HEK293T (cell line): ENCODE results near the gene FAM240A.
"Not testable (repeated sequence)": the region's sequence is repeated elsewhere in the genome, so short reads cannot be mapped to it uniquely, and the experiment has no call there.

ENCODE experiments used
- CTCF ChIA-PET: fragments of 350-600 bp; formaldehyde crosslinking; extraction: SDS; loops from one replicate; lab custom pipeline; 2021; ENCODE audit warnings: antibody characterized with exemption, inconsistent platforms; lab: Yijun Ruan, JAX
- POLR2A ChIA-PET: fragments of 350-600 bp; formaldehyde crosslinking; extraction: SDS; loops from one replicate; lab custom pipeline; 2020; ENCODE audit warnings: antibody characterized with exemption, inconsistent platforms; lab: Yijun Ruan, JAX
- DNase-seq: peaks from one replicate; pipeline ENCODE4 v3.0.0; 2012; ENCODE audit warnings: mixed read lengths; ENCODE audit errors: extremely low spot score
- ARNT ChIP-seq: fragments of 450-650 bp; IDR thresholded peaks from 2 replicates; pipeline ENCODE4 v1.6.1; 2017; ENCODE audit warnings: mild to moderate bottlenecking
- BHLHE40 ChIP-seq: fragments of 450-650 bp; IDR thresholded peaks from 2 replicates; pipeline ENCODE4 v1.6.1; 2016; ENCODE audit warnings: mild to moderate bottlenecking, moderate library complexity, borderline replicate concordance
- CTBP1 ChIP-seq: fragments of 450-650 bp; IDR thresholded peaks from 2 replicates; pipeline ENCODE4 v1.6.1; 2016; ENCODE audit warnings: borderline replicate concordance
- ELF4 ChIP-seq: fragments of 450-650 bp; IDR thresholded peaks from 2 replicates; pipeline ENCODE4 v1.6.1; 2017; ENCODE audit warnings: antibody characterized with exemption
- FOXA1 ChIP-seq: fragments of 450-650 bp; IDR thresholded peaks from 2 replicates; pipeline ENCODE4 v1.6.1; 2016; ENCODE audit warnings: mild to moderate bottlenecking
- FOXK2 ChIP-seq: fragments of 450-650 bp; IDR thresholded peaks from 2 replicates; pipeline ENCODE4 v1.6.1; 2016; ENCODE audit warnings: mild to moderate bottlenecking
- FOXM1 ChIP-seq: fragments of 450-650 bp; IDR thresholded peaks from 2 replicates; pipeline ENCODE4 v1.6.1; 2017; ENCODE audit warnings: mild to moderate bottlenecking, borderline replicate concordance
- HDGF ChIP-seq: fragments of 450-650 bp; IDR thresholded peaks from 2 replicates; pipeline ENCODE4 v1.6.1; 2017; ENCODE audit warnings: antibody characterized with exemption, borderline replicate concordance
- L3MBTL2 ChIP-seq: fragments of 450-650 bp; conservative IDR thresholded peaks from 2 replicates; pipeline ENCODE4 v1.6.1; 2016; ENCODE audit warnings: mild to moderate bottlenecking
- LEF1 ChIP-seq: fragments of 450-650 bp; IDR thresholded peaks from 2 replicates; pipeline ENCODE4 v1.6.1; 2017; ENCODE audit warnings: mild to moderate bottlenecking, borderline replicate concordance
- NFRKB ChIP-seq: fragments of 450-650 bp; IDR thresholded peaks from 2 replicates; pipeline ENCODE4 v1.6.1; 2016; ENCODE audit warnings: mild to moderate bottlenecking, moderate library complexity
- PKNOX1 ChIP-seq: fragments of 450-650 bp; IDR thresholded peaks from 2 replicates; pipeline ENCODE4 v1.6.1; 2016
- SP1 ChIP-seq: fragments of 450-650 bp; IDR thresholded peaks from 2 replicates; pipeline ENCODE4 v1.6.1; 2017
- SUZ12 ChIP-seq: fragments of 450-650 bp; IDR thresholded peaks from 2 replicates; pipeline ENCODE4 v1.6.1; 2016; ENCODE audit warnings: mild to moderate bottlenecking
- TARDBP ChIP-seq: fragments of 450-650 bp; IDR thresholded peaks from 2 replicates; pipeline ENCODE4 v1.6.1; 2016
- ZNF384 ChIP-seq: fragments of 450-650 bp; IDR thresholded peaks from 2 replicates; pipeline ENCODE4 v1.6.1; 2016

Gene FAM240A

GRCh38 chr3:46584598-46585467, 27.5 kb upstream of the FAM240A start:
- TF ChIP-seq ZNF384 (no peak), L3MBTL2 (no peak), HDGF (no peak), FOXA1 (no peak), PKNOX1 (no peak), FOXM1 (no peak), NFRKB (no peak), BHLHE40 (no peak), SUZ12 (no peak), FOXK2 (no peak), ARNT (no peak), ELF4 (no peak), CTBP1 (no peak), SP1 (no peak), LEF1 (no peak), TARDBP (no peak)
- no peak for DNase-seq
- ChIA-PET CTCF (no interaction called here), POLR2A (no interaction called here)

GRCh38 chr3:46585799-46586693, 26.3 kb upstream of the FAM240A start:
- ChIA-PET CTCF (no interaction called here), POLR2A (no interaction called here)
- TF ChIP-seq HDGF (no peak), ELF4 (no peak), TARDBP (no peak), PKNOX1 (no peak), FOXM1 (no peak), FOXK2 (no peak), BHLHE40 (no peak), ARNT (no peak), ZNF384 (no peak), FOXA1 (no peak), NFRKB (no peak), SUZ12 (no peak), LEF1 (no peak), SP1 (no peak), L3MBTL2 (no peak), CTBP1 (no peak)

GRCh38 chr3:46586738-46587246, 25.5 kb upstream of the FAM240A start:
- DNase-seq, result no peak
- ChIA-PET POLR2A (no interaction called here), CTCF (no interaction called here)
- no peak for TF ChIP-seq SUZ12
- no peak for TF ChIP-seq BHLHE40
- no peak for TF ChIP-seq FOXK2
- no peak for TF ChIP-seq FOXM1
- no peak for TF ChIP-seq L3MBTL2
- TF ChIP-seq CTBP1, result no peak
- TF ChIP-seq TARDBP, result no peak
- no peak for TF ChIP-seq LEF1
- TF ChIP-seq ELF4, result no peak
- TF ChIP-seq HDGF, result no peak
- TF ChIP-seq NFRKB, result no peak
- no peak for TF ChIP-seq ARNT
- TF ChIP-seq ZNF384, result no peak

More at GRCh38 chr3:46585799-46586693, 26.3 kb upstream of the FAM240A start:
- no peak for DNase-seq

- DNase-seq, POLR2A ChIA-PET, CTCF ChIA-PET: not testable (repeated sequence)
These were observed 25.1 kb upstream of the FAM240A start for GRCh38 chr3:46587268-46587667.

- TF ChIP-seq FOXK2 (no peak), SP1 (no peak), CTBP1 (no peak), L3MBTL2 (no peak), FOXM1 (no peak), PKNOX1 (no peak), SUZ12 (no peak), HDGF (no peak), FOXA1 (no peak), NFRKB (no peak), ELF4 (no peak), ZNF384 (no peak), LEF1 (no peak), TARDBP (no peak)
- POLR2A ChIA-PET, result no interaction called here
- no peak for DNase-seq
- CTCF ChIA-PET, result no interaction called here
These were observed 19.0 kb upstream of the FAM240A start for GRCh38 chr3:46593274-46593862.
